VCaP (cell line): ENCODE measurements around the gene CEP152.

ENCODE experiments used
- H3K27ac ChIP-seq: fragments of 450-650 bp; 2 replicates; pipeline ENCODE4 v1.5.1; 2017
- CTCF ChIP-seq: fragments of 450-650 bp; conservative IDR thresholded peaks from 2 replicates; pipeline ENCODE4 v1.5.1; 2017; ENCODE audit warnings: mild to moderate bottlenecking, moderate library complexity

CEP152 gene

DNA sequence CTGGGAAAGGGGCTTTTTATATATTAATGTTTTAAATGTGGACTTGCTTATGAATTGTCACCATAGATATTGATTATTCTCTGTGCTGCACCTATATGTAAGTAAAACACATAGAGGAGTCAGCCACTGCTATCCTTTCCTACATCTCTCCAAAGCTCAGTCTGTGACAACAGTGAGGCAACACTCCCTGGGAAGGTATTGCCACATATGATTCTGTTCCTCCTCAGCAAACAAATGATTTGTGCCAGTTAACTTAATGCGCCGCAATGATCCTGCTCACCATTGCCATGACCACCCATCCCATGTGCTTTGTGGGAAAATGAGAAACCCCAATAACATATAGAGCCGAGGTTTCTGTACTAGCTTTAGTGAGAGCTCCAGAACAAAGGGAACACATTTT, 90.2 kb downstream of the CEP152 start:
- TF ChIP-seq CTCF: no peak
- H3K27ac ChIP-seq: no peak overlapping the region

DNA sequence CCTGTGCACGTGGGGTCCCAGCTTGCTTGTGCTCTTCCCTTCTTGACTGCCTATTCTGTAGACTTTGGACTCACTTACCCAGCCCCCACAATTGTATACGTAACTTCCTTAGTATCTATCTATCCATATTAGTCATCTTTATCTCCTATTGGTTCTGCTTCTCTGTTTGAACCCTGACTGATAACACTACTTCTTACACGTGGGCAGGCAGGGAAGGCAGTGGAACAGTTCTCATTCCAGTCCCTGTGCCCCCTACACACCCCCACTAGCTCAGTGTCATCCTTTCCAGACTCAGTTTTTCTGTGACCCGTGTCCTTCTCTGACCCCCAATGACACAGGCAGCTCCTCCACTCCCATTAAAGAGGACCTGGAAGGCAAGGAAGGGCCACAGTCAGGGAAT, 91.2 kb downstream of the CEP152 start:
- TF ChIP-seq CTCF: no peak
- no peak overlapping the region for H3K27ac ChIP-seq

- TF ChIP-seq CTCF: no peak
- H3K27ac ChIP-seq: no peak overlapping the region
These were observed 92.2 kb downstream of the CEP152 start for GRCh38 chr15:48718646-48719045.

DNA sequence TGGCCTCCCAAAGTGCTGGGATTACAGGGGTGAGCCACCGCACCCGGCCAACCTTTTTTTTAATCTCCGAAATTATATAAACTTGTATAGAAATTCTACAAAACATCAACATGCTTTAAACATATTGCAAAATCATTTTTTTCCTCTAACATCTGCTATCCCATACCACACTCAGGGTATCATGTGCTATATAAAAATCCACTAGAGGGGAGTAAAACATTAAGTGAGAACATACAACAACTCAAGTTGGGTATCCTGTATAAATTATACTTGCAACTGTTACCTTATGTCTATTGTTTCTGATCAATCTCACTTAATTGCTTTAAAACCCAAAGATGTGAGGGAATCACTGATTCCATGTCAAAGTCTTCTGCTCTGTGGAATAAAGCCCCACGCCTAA, 93.4 kb downstream of the CEP152 start:
- no peak overlapping the region for H3K27ac ChIP-seq
- TF ChIP-seq CTCF: no peak

DNA sequence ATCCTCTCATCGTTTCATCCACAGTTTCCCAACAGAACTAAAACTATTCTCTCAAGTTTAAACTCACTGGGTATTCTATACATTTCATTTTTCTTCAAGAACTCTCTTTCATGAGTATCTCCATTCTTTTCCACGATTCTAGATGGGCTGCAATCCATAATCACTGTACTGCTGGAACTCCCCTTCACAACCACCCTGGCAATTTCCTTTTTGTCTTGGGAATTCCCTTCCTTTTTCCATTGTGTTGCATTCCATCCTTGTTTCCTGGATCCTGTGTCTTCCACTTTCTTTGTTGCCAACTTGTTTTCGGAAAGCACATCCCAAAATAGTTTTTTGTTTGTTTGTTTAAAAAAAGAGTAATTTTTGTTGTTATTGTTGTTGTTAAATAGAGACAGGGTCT, 98.3 kb downstream of the CEP152 start:
- H3K27ac ChIP-seq: no peak overlapping the region
- TF ChIP-seq CTCF: no peak

- no peak for TF ChIP-seq CTCF
- H3K27ac ChIP-seq: no peak overlapping the region
These were observed 99.8 kb downstream of the CEP152 start for GRCh38 chr15:48710952-48711495.

DNA sequence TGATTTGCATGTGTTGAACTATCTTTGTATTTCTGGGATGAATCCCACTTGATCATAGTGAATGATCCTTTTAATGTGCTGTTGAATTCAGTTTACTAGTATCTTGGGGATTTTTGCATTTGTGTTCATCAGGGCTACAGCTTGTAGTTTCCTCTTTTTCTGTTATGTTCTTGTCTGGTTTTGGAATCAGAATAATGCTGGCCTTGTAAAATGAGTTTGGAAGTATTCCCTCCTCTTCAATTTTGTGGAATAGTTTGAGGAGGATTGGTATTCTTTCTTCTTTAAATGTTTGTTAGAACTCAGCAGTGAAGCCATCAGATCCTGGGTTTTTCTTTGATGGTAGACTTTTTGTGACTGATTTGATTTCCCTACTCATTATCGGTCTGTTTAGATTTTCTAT, 102.2 kb downstream of the CEP152 start:
- no peak overlapping the region for H3K27ac ChIP-seq
- no peak for TF ChIP-seq CTCF
